Fibroblast of pulmonary artery (primary cell): ENCODE measurements around the gene TFEB.

Experiments
- DNase-seq: peaks from one replicate; pipeline ENCODE4 v3.0.0-alpha.2; 2010; ENCODE audit warnings: low read depth
- H3K4me3 ChIP-seq: replicated peaks from 2 replicates; pipeline ENCODE4 v1.5.1; 2011; ENCODE audit warnings: low read depth, mild to moderate bottlenecking, control low read depth, low read length, moderate library complexity
- CTCF ChIP-seq: IDR thresholded peaks from 2 replicates; pipeline ENCODE4 v1.5.1; 2011; ENCODE audit warnings: mild to moderate bottlenecking, control low read depth, low read length, inconsistent platforms; ENCODE audit errors: missing control alignments

Gene TFEB

DNA sequence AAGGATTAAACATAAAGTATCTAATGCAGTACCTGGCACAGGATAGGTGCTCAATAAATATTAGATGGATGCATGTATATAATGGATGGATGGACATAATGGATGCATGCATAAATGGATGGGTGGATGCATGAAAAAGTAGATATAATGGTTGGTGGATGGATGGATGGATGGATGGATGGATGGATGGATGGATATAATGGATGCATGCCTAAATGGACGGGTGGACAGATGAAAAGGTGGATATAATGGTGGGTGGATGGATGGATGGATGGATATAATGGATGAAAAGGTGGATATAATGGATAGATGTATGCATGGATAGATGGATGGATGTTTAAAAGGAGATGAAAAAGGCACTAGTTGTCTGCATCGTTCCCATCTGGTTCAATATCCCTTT is 26.0 kb downstream of the TFEB start:
- TF ChIP-seq CTCF, result no peak
- no peak overlapping the region for H3K4me3 ChIP-seq
- no peak for DNase-seq

- no peak for DNase-seq
- TF ChIP-seq CTCF, result no peak
- H3K4me3 ChIP-seq, result no peak overlapping the region
Observed at GRCh38 chr6:41708856-41709255, 26.6 kb downstream of the TFEB start.

DNA sequence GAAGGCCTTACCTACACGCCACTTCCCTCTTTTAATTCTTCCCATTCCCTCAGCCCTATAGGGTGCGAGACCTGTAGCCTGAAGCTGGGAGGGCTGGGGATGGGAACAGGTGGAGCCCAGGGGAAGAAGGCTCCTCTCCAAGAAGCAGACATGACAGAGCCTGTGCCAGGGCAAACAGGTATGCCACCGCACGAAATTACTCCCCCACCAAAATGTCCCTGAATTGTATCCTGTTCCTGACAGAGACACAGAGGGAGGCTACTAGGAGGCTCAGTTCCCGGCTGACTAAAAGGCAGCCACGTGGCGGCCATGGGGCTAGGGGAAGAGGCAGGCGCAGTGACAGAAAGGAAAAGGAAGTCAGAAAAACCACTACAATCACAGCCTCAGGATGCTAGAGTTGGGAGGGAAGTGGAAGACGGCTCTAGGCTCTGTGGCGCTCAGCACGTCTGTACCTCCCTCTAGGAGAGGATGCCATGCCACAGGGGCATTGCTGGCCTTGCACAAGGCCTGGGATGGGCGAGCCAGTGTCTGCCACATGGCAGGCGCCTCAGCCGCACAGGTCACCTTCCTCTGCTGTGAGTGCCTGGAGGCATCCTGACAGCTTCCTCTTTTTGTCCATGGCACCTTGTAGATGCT is 27.7 kb downstream of the TFEB start:
- no peak overlapping the region for H3K4me3 ChIP-seq
- DNase-seq, result no peak
- no peak for TF ChIP-seq CTCF

DNA sequence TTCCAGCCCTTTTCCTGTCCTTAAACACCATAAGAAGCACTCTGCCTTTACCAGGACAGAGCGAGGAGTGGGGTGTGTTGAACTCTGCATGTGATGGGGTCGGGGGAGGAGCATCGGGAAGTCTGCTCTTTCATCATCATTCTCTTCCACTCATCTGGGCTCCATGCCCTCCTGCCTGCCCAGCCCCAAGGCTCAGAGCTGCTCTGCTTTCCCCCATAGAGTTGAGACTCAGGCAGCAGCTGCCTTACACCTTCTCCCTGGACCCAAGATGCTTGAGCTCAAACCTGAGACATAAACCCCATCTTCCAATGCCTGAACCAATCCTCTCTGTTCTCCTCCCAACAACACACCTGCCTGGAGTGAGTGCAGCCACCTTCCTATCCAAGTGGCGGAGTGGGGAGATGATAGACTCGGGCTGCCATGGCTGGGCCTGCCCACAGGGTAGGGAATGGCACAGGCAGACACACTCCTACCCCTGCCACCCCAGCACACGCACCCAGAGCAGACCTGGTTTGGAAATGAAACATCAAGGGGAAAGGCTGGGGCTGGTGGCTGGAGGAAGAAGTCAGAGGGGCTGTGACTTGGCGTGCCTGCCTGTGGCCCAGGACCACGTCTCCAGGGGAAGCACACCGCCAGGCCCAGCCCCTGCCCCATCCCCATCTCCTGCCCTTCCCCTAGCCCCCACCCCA is 28.4 kb downstream of the TFEB start:
- DNase-seq, result peak; percentile 62
- no peak for TF ChIP-seq CTCF

GRCh38 chr6:41705996-41706835 is 29.2 kb downstream of the TFEB start:
- no peak overlapping the region for H3K4me3 ChIP-seq
- peak; percentile 54 for TF ChIP-seq CTCF
- peak; percentile 57 for DNase-seq

More for the DNA sequence above, 28.4 kb downstream of the TFEB start:
- no peak overlapping the region for H3K4me3 ChIP-seq

DNA sequence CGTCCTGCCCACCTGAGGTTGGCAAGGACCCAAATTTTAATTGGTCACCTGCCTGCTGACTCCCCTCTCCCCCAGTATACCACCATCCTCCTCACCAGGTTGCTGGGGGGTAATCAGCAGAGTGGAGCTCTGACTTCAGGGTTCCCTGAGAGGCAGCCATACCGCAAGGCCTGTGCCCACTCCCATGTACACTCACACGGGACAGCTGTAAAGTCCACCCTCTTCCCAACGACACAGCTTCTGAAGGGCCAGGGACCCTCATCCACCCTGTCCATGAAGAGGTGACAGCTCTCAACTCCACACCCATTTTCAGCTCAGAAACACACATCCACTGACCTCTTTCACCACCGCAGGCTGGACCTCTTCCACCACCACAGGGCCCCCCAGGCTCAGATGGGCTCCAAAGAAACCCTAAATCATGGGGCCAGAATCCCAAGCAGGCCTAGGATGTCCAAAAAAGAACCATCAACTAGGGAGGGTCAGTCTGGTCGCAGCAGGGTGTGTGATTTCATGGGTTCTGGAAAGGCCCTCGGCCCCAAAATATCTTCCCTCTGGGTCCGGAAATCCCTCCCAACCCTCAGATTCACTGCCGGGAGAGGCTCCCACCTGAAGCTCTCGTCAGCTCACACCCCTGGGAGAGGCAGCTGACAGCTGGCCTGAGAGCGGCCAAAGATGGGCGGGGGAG is 30.0 kb downstream of the TFEB start:
- no peak for TF ChIP-seq CTCF
- H3K4me3 ChIP-seq, result no peak overlapping the region
- no peak for DNase-seq
